ENCODE results near the gene PIGB. TPM values are rescaled to one million over a fixed set of nuclear protein-coding genes. Genes with fewer than 3 reads are reported as not detected.

Gene PIGB
- polyA plus RNA-seq, 1 donor (not counting 4 experiments of a cell fraction or from before 2014, with no cell fraction given) = 29.1 TPM

- H3K9me3 ChIP-seq (ENCODE audit: control insufficient read depth, low read depth, low read length) = no peaks in the 10 kb centered on the region
- H2AFZ ChIP-seq (ENCODE audit: control insufficient read depth, low read length) = peak overlapping the region; percentile 20
- H3K27me3 ChIP-seq (ENCODE audit: control insufficient read depth, extremely low read depth, insufficient read depth, low read length) = no peaks in the 10 kb centered on the region
- FAIRE-seq (no peak), DNase-seq (ENCODE audit: low read depth, low spot score) (no peak)
- peak overlapping the region; percentile 87 for H3K4me2 ChIP-seq (ENCODE audit: control insufficient read depth, extremely low read depth, insufficient read depth, low read depth, low read length)
- H3K79me2 ChIP-seq (ENCODE audit: control insufficient read depth, insufficient read depth, low read length) = peaks cover 28% of the 10 kb centered on the region
- no peak overlapping the region for H3K27ac ChIP-seq (ENCODE audit: control insufficient read depth, insufficient read depth, low read length)
- peak overlapping the region; percentile 88 to 98 (median 94) for H3K4me3 ChIP-seq (ENCODE audit: control insufficient read depth in 2 of 3, extremely low read depth in 1 of 3, insufficient read depth in 2 of 3, low read depth in 1 of 3, low read length in 3 of 3)
- dilution Hi-C loops (cut with MboI; ENCODE audit: extremely low pct_ligation_motif_present, low sequenced_read_pairs) = no loop called here
- H3K9ac ChIP-seq (ENCODE audit: control insufficient read depth, extremely low read depth, insufficient read depth, low read length) = peak overlapping the region; percentile 43
- peaks cover 8% of the 10 kb centered on the region for H3K4me1 ChIP-seq (ENCODE audit: control insufficient read depth, extremely low read depth, insufficient read depth, low read length)
- H3K36me3 ChIP-seq (ENCODE audit: control insufficient read depth in 2 of 2, extremely low read depth in 1 of 2, insufficient read depth in 2 of 2, low read length in 2 of 2) = no peaks in the 10 kb centered on the region
- no peaks in the 10 kb centered on the region for H3K9me1 ChIP-seq (ENCODE audit: control insufficient read depth, extremely low read depth, insufficient read depth, low read length)
- TF ChIP-seq EZH2 (IDR thresholded peaks at IDR 0.05; ENCODE audit: low read length) (no peak), CTCF (optimal IDR thresholded peaks at IDR 0.05 in 1 of 3, IDR thresholded peaks at IDR 0.05 in 1 of 3, conservative IDR thresholded peaks at IDR 0.05 in 1 of 3; ENCODE audit: extremely low read depth in 1 of 3, insufficient read depth in 2 of 3, low read length in 3 of 3) (no peak)
- no peaks in the 10 kb centered on the region for H4K20me1 ChIP-seq (ENCODE audit: control insufficient read depth, extremely low read depth, insufficient read depth, low read length)
Measured at GRCh38 chr15:55320238-55320550, 1.2 kb downstream of the PIGB start.

GRCh38 chr15:55320963-55321362 lies 1.9 kb downstream of the PIGB start:
- no peak for TF ChIP-seq EZH2 (IDR thresholded peaks at IDR 0.05; ENCODE audit: low read length)
- dilution Hi-C loops (cut with MboI; ENCODE audit: extremely low pct_ligation_motif_present, low sequenced_read_pairs) = no loop called here
- Histone ChIP-seq H3K9me1 (ENCODE audit: control insufficient read depth, extremely low read depth, insufficient read depth, low read length) (no peaks in the 10 kb centered on the region), H3K9ac (ENCODE audit: control insufficient read depth, extremely low read depth, insufficient read depth, low read length) (no peak overlapping the region), H3K4me3 (ENCODE audit: control insufficient read depth in 2 of 3, extremely low read depth in 1 of 3, insufficient read depth in 2 of 3, low read depth in 1 of 3, low read length in 3 of 3) (no peak overlapping the region), H3K27me3 (ENCODE audit: control insufficient read depth, extremely low read depth, insufficient read depth, low read length) (no peaks in the 10 kb centered on the region), H3K4me2 (ENCODE audit: control insufficient read depth, extremely low read depth, insufficient read depth, low read depth, low read length) (no peak overlapping the region), H3K79me2 (ENCODE audit: control insufficient read depth, insufficient read depth, low read length) (peaks cover 28% of the 10 kb centered on the region), H4K20me1 (ENCODE audit: control insufficient read depth, extremely low read depth, insufficient read depth, low read length) (no peaks in the 10 kb centered on the region), H3K9me3 (ENCODE audit: control insufficient read depth, low read depth, low read length) (no peaks in the 10 kb centered on the region), H3K4me1 (ENCODE audit: control insufficient read depth, extremely low read depth, insufficient read depth, low read length) (peaks cover 8% of the 10 kb centered on the region), H3K36me3 (ENCODE audit: control insufficient read depth in 2 of 2, extremely low read depth in 1 of 2, insufficient read depth in 2 of 2, low read length in 2 of 2) (no peaks in the 10 kb centered on the region), H2AFZ (ENCODE audit: control insufficient read depth, low read length) (no peak overlapping the region), H3K27ac (ENCODE audit: control insufficient read depth, insufficient read depth, low read length) (no peak overlapping the region)
- FAIRE-seq = no peak
- no peak for DNase-seq (ENCODE audit: low read depth, low spot score)

- H3K9me3 ChIP-seq (ENCODE audit: control insufficient read depth, low read depth, low read length) = no peaks in the 10 kb centered on the region
- H3K36me3 ChIP-seq (ENCODE audit: control insufficient read depth in 2 of 2, extremely low read depth in 1 of 2, insufficient read depth in 2 of 2, low read length in 2 of 2) = no peaks in the 10 kb centered on the region
- FAIRE-seq (no peak), DNase-seq (ENCODE audit: low read depth, low spot score) (no peak)
- H3K27ac ChIP-seq (ENCODE audit: control insufficient read depth, insufficient read depth, low read length) = no peak overlapping the region
- dilution Hi-C loops (cut with MboI; ENCODE audit: extremely low pct_ligation_motif_present, low sequenced_read_pairs) = no loop called here
- H2AFZ ChIP-seq (ENCODE audit: control insufficient read depth, low read length) = no peak overlapping the region
- H3K4me1 ChIP-seq (ENCODE audit: control insufficient read depth, extremely low read depth, insufficient read depth, low read length) = peaks cover 8% of the 10 kb centered on the region
- peaks cover 23% of the 10 kb centered on the region for H3K79me2 ChIP-seq (ENCODE audit: control insufficient read depth, insufficient read depth, low read length)
- no peak overlapping the region for H3K4me3 ChIP-seq (ENCODE audit: control insufficient read depth in 2 of 3, extremely low read depth in 1 of 3, insufficient read depth in 2 of 3, low read depth in 1 of 3, low read length in 3 of 3)
- H3K9me1 ChIP-seq (ENCODE audit: control insufficient read depth, extremely low read depth, insufficient read depth, low read length) = no peaks in the 10 kb centered on the region
- no peak overlapping the region for H3K4me2 ChIP-seq (ENCODE audit: control insufficient read depth, extremely low read depth, insufficient read depth, low read depth, low read length)
- H3K27me3 ChIP-seq (ENCODE audit: control insufficient read depth, extremely low read depth, insufficient read depth, low read length) = no peaks in the 10 kb centered on the region
- no peak overlapping the region for H3K9ac ChIP-seq (ENCODE audit: control insufficient read depth, extremely low read depth, insufficient read depth, low read length)
- no peak for TF ChIP-seq EZH2 (IDR thresholded peaks at IDR 0.05; ENCODE audit: low read length)
- no peaks in the 10 kb centered on the region for H4K20me1 ChIP-seq (ENCODE audit: control insufficient read depth, extremely low read depth, insufficient read depth, low read length)
Measured at GRCh38 chr15:55322467-55322866, 3.4 kb downstream of the PIGB start.
